GM20431 (cell line): ENCODE measurements around the gene TOB1.

Experiments
- in situ Hi-C: fragments of 300-500 bp; cut with MseI, MboI; formaldehyde crosslinking; loops from one replicate; pipeline ENCODE4 v1.15.0; 2020; ENCODE audit warnings: low sequenced_read_pairs; ENCODE audit not compliant: unreplicated experiment

Gene TOB1

GRCh38 chr17:50850640-50851039, 15.5 kb downstream of the TOB1 start:
- in situ Hi-C loops: loop anchor here (10.0 kb wide), 1 partner anchor 104 kb away; no protein-coding TSS in a partner anchor

GRCh38 chr17:50848711-50849110, 17.4 kb downstream of the TOB1 start:
- in situ Hi-C loops: no loop called here

- in situ Hi-C loops: no loop called here
These were observed 18.1 kb downstream of the TOB1 start for GRCh38 chr17:50848039-50848438.

GRCh38 chr17:50847566-50847965, 18.6 kb downstream of the TOB1 start:
- in situ Hi-C loops: no loop called here

GRCh38 chr17:50845240-50846147, 20.7 kb downstream of the TOB1 start:
- in situ Hi-C loops: no loop called here

- in situ Hi-C loops: no loop called here
These were observed 21.9 kb downstream of the TOB1 start for GRCh38 chr17:50844117-50844700.

GRCh38 chr17:50843150-50843905, 22.8 kb downstream of the TOB1 start:
- in situ Hi-C loops: no loop called here

GRCh38 chr17:50842506-50843149, 23.5 kb downstream of the TOB1 start:
- in situ Hi-C loops: no loop called here

- in situ Hi-C loops: no loop called here
These were observed 24.2 kb downstream of the TOB1 start for GRCh38 chr17:50841949-50842354.

GRCh38 chr17:50841277-50841948, 24.7 kb downstream of the TOB1 start:
- in situ Hi-C loops: no loop called here

GRCh38 chr17:50840311-50840851, 25.8 kb downstream of the TOB1 start:
- in situ Hi-C loops: no loop called here

GRCh38 chr17:50839591-50840310, 26.4 kb downstream of the TOB1 start:
- in situ Hi-C loops: no loop called here

- in situ Hi-C loops: no loop called here
These were observed 27.9 kb downstream of the TOB1 start for GRCh38 chr17:50837980-50838954.

- in situ Hi-C loops: no loop called here
These were observed 28.7 kb downstream of the TOB1 start for GRCh38 chr17:50837286-50837979.

- in situ Hi-C loops: no loop called here
These were observed 29.3 kb downstream of the TOB1 start for GRCh38 chr17:50836826-50837225.

GRCh38 chr17:50835301-50836234, 30.6 kb downstream of the TOB1 start, which contains the start of gene WFIKKN2:
Gene WFIKKN2, plus strand, starts transcription at chr17:50835586. Its CDS starts 352 bp downstream, at chr17:50835938.
- in situ Hi-C loops: no loop called here
